ENCODE results near the gene PRKCB. TPM values are rescaled to one million over a fixed set of nuclear protein-coding genes. Genes with fewer than 3 reads are reported as not detected.

PRKCB gene
- total RNA-seq, 4 donors from 2014 or later = 0.29 to 9.5 (median 2.9) TPM

DNA sequence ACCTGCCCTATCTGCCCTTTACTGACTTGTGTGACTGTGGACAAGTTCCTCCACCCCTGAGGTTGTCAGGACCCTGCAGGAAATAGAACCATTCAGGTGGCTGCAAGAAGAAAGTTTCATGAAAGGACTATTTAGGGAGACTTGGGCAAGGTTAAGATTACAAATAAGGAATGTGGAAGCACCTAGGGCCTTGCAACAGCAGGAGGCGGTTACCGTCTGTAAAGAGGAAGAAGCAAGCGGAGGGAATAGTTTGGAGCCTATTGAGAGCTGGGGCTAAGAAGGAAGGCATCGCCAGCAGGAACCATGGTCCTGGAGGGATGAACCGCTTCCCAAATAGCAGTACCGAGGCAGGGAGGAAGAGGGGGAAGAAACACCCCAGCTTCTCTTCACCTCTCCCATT is 132.4 kb downstream of the PRKCB start:
- Histone ChIP-seq H3K36me3 (no peaks in the 10 kb centered on the region), H3K27me3 (no peaks in the 10 kb centered on the region), H3K9me3 (no peaks in the 10 kb centered on the region), H3K4me3 (no peak overlapping the region), H3K27ac (no peak overlapping the region), H3K4me1 (no peaks in the 10 kb centered on the region)
- no peak for TF ChIP-seq POLR2A (IDR thresholded peaks at IDR 0.05)
- TF ChIP-seq, protein P1, sequence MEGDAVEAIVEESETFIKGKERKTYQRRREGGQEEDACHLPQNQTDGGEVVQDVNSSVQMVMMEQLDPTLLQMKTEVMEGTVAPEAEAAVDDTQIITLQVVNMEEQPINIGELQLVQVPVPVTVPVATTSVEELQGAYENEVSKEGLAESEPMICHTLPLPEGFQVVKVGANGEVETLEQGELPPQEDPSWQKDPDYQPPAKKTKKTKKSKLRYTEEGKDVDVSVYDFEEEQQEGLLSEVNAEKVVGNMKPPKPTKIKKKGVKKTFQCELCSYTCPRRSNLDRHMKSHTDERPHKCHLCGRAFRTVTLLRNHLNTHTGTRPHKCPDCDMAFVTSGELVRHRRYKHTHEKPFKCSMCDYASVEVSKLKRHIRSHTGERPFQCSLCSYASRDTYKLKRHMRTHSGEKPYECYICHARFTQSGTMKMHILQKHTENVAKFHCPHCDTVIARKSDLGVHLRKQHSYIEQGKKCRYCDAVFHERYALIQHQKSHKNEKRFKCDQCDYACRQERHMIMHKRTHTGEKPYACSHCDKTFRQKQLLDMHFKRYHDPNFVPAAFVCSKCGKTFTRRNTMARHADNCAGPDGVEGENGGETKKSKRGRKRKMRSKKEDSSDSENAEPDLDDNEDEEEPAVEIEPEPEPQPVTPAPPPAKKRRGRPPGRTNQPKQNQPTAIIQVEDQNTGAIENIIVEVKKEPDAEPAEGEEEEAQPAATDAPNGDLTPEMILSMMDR (IDR thresholded peaks at IDR 0.05) = no peak
- no peak for DNase-seq
- intact Hi-C loops (cut with DNase I; ENCODE audit: low total_unique reads) = no loop called here

DNA sequence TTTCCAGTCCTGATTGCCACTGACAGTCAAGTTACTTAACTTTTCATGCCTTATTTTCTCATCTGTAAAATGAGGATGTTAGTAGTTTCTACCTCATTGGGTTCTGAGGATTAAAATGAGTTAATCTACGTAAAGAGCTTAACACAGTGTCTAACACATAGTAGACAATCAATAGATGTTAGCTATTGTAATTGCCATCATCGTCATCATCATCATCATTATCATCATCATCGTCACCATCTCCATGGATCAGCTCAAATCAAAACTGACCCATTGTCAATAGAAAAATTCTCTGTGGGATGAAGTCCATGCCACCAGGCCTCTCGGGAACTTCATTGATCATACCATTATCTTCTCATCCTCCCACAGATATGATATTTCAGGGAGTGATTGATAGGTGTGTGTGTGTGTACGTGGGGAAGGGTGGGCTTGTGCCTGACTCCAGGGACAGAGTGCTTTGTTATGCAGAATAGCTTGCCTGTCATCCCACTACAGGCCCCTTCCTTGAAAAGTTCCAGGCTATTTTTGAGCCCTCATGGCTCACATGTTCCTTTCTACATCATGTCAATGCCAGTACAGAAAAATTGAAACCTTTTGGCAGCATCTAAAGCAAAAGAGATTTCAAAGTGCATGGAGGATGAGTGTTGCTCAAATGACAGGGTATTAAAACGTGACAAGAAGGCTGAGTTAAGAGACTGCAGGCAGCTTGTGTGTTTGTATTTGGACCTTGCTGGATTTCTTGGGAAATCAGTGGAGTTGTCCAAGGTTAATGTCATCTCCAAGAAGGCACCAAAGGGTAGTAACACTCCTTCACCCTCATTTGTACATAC is 133.9 kb downstream of the PRKCB start:
- no peaks in the 10 kb centered on the region for H3K4me1 ChIP-seq
- H3K36me3 ChIP-seq = no peaks in the 10 kb centered on the region
- intact Hi-C loops (cut with DNase I; ENCODE audit: low total_unique reads) = no loop called here
- no peaks in the 10 kb centered on the region for H3K27me3 ChIP-seq
- no peaks in the 10 kb centered on the region for H3K9me3 ChIP-seq
- H3K4me3 ChIP-seq = no peak overlapping the region
- no peak for DNase-seq
- H3K27ac ChIP-seq = no peak overlapping the region
- TF ChIP-seq, protein P1 (IDR thresholded peaks at IDR 0.05) = no peak
- TF ChIP-seq POLR2A (IDR thresholded peaks at IDR 0.05) = no peak

DNA sequence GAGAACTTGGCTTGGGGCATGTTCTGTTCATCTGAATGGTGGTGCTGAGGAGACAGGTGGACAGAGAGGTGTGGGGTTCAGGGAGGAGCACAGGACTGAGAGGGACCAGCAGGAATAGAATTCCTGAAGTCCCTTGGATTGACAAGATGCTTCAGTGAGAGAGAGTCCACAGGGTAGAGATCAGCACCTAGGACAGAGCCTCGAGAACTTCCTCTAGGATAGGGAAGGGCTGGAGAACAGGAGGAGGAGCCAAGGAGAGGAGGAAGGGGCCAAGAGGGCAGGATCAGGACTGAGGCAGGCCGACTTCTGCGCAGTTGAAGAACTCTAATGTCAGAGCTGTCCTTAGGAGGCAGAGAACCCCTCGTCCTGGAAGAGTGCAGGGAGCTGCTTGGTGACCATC is 138.4 kb downstream of the PRKCB start:
- H3K9me3 ChIP-seq = no peaks in the 10 kb centered on the region
- TF ChIP-seq, protein P1 (IDR thresholded peaks at IDR 0.05) = no peak
- no peak for TF ChIP-seq POLR2A (IDR thresholded peaks at IDR 0.05)
- no peak for DNase-seq
- intact Hi-C loops (cut with DNase I; ENCODE audit: low total_unique reads) = no loop called here
- no peaks in the 10 kb centered on the region for H3K4me1 ChIP-seq
- no peaks in the 10 kb centered on the region for H3K36me3 ChIP-seq
- H3K4me3 ChIP-seq = no peak overlapping the region
- no peak overlapping the region for H3K27ac ChIP-seq
- H3K27me3 ChIP-seq = no peaks in the 10 kb centered on the region

DNA sequence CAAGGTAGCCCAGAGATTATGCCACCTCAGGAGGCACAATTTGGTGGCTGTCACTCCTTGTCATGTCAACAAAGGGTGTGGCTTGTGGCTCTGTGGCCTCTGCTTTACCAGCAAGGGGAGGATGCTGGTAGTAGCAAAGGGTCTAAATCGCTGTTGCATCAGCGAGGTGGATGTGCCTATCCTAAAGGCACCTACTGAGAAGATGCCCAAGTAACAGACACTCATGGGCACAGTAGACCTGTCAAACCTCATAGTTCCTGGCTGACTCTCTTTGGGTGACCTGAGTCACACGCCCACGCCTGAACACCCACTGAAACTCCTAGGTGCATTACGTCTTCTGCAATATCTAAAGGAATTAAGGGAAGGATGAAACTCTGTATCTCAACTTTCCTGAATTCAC is 139.5 kb downstream of the PRKCB start:
- Histone ChIP-seq H3K9me3 (no peaks in the 10 kb centered on the region), H3K4me1 (no peaks in the 10 kb centered on the region), H3K36me3 (no peaks in the 10 kb centered on the region), H3K27ac (no peak overlapping the region), H3K27me3 (no peaks in the 10 kb centered on the region), H3K4me3 (no peak overlapping the region)
- DNase-seq = no peak
- intact Hi-C loops (cut with DNase I; ENCODE audit: low total_unique reads) = no loop called here
- TF ChIP-seq, protein P1 (IDR thresholded peaks at IDR 0.05) = no peak
- no peak for TF ChIP-seq POLR2A (IDR thresholded peaks at IDR 0.05)

DNA sequence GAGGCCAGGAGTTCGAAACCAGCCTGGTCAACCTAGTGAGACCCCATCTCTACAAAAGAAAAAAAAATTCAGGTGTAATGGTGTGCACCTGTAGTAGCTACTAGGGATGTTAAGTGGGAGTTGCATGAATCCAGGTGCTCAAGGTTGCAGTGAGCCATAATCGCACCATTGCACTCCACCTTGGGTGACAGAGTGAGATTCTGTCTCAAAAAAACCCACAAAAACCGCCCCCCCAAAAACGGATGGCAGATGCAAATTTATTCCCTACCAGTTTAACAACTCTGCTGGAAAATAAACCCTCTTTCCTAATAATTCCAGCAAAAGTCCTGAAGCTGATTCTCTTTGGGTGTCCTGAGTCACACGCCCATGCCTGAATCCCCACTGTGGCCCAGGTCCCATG is 140.3 kb downstream of the PRKCB start:
- DNase-seq = no peak
- no peaks in the 10 kb centered on the region for H3K4me1 ChIP-seq
- no peaks in the 10 kb centered on the region for H3K36me3 ChIP-seq
- intact Hi-C loops (cut with DNase I; ENCODE audit: low total_unique reads) = no loop called here
- H3K27ac ChIP-seq = no peak overlapping the region
- H3K27me3 ChIP-seq = no peaks in the 10 kb centered on the region
- no peak for TF ChIP-seq POLR2A (IDR thresholded peaks at IDR 0.05)
- TF ChIP-seq, protein P1 (IDR thresholded peaks at IDR 0.05) = no peak
- no peaks in the 10 kb centered on the region for H3K9me3 ChIP-seq
- no peak overlapping the region for H3K4me3 ChIP-seq
